GM21529 (cell line): Measurements from ENCODE around the gene PIR.

Source experiments
- ATAC-seq: cut with Tn5 transposase; IDR thresholded peaks from one replicate; pipeline ENCODE4 v1.9.1; 2021; ENCODE audit not compliant: unreplicated experiment

Gene PIR

DNA sequence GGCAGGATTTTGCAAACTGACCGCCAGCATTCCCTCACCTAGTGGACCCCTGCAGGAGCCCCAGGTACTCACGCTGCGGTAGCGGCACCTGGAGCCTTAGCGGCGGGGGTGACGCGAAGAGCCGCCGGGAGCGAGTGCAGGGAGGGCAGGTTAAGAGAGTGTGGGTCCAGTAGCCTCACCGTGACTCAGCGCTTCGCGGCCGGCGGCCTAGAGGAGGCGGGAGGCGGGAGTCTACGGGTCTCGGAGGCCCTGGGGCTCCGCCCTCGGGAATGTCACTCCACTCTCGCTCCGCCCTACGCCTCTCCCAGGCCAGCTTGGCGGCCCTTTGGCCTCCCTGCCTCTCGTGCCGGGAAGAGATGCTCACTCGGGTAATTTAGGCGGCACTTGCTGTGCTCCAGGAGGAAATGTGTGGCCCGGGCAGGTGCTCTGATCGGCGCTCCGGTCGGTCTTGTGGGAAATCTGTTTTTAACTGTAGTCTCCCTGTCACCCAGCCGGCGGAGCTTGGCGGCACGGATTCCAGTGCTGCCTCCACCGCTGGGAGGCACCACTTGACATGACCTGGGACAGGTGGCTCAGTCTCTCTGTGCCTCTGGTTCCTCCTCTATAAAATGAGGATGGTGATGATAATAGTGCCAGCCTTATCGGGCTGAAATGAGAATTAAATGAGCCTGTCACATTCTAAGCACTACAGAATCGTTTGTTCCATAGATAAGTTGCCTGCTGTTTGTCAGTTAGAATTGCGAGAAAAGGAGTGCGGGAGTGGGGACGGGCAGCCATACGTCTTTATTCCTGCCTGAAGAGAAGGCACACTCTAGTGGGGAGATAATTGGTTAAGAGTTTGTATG, at the start of gene PIR:
TSS of gene PIR (minus strand) at position 216 of the 845 bp plus-strand sequence. CDS start 2,076 bp downstream, outside the sequence.
- ATAC-seq = peak; percentile 95

DNA sequence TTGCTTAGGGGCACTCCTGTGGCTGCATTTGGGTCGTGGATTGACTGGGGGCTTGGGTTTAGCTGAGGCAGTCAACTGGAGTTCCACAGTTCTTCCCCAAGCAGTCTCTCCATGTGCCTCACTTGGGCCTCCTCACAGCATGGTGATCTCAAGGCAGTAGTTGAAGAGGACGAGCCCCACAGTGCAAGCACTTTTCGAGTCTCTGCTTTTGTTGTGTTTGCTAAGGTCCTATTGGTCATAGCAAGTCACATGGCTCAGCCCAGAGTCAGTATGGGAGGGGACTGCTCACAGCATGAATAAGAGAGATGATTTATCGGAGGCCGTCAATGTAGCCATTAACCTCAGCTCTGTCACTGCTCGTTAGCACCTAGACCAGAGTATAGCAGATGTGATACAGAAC, 37.2 kb upstream of the PIR start:
- ATAC-seq = no peak

DNA sequence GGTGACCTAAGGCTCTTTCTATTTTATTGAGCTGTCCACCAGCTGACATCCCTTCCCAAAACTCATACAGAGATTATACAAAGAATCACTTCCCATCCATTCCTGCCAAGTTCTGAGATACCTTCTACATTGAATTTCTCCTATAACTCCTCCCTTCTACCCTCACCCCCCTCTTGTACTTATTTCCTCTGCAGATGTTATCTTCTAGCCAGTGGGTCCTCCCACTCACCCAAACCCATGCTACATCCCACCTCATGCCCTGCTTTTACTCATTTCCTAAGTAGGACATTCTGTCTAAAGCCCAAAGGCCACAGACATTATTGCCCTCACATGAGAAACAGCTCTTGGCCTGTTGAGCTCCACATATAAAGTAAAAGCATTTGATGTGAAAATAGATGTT, 36.0 kb upstream of the PIR start:
- no peak for ATAC-seq

DNA sequence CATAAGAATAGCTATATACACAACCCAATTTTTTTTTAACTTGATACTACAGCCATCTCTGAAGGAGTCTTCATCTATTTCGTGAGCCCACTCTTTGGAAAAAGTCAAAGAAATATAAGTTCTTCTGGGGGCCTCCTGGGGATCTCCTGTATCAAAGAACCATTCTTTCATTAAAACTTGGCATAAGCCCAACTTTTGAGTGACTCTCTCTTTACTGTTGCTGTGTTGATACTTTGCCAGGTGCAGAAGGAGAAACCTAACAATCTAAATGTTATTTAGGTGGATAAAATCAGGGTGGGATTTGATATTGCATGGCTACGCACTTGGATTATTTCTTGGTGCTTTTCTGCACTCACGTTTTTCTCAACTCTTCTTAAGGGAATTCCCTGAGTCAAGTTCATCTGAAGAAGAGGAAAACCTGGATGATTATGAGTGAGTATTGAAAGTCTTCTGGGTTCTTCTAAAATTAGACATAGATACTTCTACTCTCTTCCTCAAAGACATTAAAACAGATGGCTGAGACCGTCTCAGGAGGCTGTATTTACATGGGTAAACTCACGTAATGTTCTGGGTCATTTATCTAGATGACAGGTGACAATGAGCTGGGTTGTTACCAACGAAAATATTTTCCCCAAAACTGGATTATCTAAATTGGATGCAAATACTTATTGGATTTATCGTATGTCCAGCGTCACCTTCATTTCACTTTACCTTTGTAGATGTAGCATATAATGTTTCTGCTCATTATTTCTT, 32.7 kb upstream of the PIR start:
- ATAC-seq = no peak

DNA sequence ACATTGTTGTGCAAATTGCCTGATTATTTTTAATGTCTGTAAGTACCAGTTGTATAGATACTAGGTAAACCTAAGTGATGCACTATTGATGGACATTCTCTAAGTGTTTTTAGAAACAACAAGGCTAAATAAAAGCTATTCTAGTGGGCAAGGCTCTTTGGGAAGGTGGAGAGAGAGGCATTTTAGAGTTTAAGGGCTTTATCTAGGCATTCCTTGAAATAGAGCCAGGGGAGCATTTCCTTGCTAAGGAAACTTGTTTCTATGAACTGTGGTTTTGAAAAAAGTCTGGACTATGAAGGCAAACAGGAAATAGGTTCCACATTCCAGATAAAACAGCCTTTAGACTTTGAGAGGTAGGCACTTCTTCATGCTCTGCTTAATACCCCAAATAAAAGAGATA, 31.3 kb upstream of the PIR start:
- no peak for ATAC-seq

DNA sequence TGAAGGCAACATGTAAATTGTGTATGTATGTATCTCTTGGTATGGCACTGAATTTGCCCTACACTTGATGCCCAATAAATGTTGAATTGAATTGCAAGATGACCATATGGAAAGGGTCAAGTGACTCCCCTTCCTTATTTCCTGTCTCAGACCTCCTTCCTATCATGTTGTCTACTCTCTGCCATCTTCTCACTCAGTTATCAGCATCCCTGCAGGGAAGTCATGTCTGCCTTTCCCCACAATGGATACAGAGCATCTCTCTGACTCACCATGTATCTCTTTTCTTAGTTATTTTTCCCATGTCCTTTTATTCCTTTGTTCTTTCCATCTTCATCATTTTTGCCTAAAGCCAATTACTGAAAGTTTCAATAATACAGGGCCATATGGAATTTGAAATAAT, 30.0 kb upstream of the PIR start:
- ATAC-seq = no peak

DNA sequence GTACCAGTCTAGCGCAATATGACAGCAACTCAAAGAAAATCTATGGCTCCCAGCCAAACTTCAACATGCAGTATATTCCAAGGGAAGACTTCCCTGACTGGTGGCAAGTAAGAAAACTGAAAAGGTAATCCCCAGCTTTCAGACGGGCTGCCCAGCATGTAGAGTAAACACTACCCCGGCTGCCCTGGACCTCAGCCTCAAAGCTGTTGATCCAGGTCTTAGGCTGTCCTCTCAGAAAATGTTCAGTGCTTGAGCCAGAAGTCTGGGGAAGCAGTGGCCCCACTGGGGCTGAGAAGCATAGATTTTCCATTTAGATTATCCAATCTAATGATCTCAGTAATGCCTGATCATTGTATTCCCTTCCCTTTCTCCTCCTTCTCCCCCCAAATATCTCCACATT, 29.3 kb upstream of the PIR start:
- no peak for ATAC-seq

DNA sequence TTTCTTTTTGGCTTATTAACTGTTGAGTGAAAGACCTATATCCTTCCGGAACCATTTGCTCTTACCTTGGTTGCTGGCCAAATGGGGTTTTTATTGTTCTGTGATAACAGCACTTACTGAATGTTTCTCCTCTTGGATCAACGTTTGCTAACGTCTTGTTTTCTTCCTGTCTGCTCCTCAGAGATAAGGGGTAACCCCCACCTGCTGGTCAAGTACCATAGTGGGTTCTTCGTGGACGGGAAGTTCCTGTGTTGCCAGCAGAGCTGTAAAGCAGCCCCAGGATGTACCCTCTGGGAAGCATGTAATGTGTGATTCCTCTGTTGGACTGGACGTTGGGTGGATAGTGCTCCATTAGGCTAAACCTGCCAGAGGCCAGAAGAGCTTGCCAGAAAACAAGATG, 22.8 kb upstream of the PIR start:
- ATAC-seq = no peak

DNA sequence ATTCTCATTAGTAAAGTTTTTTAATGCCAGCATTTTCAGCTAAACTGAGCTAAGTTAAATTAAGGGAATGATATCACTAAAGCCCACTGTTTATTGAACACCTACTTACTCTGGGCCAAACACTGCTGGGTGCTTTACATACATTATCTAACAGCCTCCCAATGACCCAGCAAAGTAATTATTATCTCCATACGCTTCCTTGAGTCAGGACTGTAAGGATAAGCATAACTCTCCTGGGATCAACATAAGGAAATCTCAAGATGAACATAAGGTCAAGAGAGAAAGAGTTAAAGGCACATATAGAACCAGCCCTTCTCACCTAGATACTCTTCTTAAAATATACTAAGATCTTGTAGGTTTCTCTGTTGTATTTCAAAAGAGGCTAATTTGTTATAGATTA, 21.1 kb upstream of the PIR start:
- no peak for ATAC-seq

DNA sequence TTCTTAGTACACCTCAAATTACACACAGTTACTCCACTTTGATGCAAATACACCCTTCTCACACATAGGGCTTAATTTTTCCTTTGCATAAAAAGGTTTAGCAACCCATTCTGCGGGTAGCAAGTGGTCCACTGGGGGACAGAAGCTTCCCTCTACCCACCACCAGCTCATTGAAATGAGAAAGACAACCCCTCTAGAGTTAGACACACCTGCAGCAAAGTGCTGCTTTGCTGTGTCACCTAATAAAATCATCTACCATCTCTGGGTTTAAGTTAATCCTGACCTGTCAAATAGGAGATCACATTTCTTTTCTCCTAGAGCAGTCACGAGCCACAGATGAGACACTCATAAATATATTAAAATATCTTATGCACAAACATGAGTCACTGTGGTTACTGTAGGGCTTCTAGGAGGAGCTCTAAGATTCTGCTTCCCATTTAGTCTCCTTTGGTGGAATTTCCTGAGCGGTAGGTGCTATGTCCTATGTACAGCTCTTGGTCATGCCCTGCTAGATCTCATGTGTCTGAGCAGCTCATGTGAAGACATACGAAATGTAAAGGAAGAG, 19.4 kb upstream of the PIR start:
- ATAC-seq = no peak

DNA sequence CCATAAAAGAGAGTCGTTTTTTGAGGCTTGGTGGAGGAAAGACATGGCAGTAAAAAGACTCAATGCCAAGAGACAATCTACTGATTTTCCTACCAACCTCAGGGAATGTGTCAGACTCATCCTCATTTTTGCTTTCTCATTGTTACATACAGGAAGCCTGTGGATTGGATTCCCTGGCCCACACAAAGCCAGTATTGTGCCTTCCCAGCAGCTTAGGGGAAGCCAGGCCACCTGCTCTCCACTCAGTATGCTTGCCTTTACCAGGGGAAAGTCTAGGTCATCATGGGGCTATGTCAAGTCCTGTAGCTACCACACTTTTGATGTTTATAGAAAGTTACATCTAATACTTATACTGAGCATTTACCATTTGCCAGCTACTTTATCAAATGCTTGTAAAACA, 18.4 kb upstream of the PIR start:
- no peak for ATAC-seq

DNA sequence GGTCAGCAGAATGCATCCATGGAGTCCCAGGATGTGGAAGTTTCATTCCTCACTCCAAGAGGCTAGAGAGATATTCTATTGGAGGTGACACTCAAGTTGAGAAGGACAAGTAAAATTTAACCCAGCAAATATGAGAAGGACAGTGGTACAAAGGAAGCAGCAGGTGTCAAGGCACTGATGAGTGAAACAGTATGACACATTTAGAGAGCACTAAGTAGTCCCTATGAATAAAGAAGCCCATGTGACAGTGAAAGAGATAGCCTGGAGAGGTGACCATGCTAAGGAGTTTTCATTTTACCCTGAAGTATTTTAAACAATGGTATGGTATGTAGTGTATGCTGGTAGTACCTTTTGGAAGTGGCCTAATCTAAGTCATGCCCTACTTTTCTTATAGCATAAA, 16.7 kb upstream of the PIR start:
- ATAC-seq = no peak

DNA sequence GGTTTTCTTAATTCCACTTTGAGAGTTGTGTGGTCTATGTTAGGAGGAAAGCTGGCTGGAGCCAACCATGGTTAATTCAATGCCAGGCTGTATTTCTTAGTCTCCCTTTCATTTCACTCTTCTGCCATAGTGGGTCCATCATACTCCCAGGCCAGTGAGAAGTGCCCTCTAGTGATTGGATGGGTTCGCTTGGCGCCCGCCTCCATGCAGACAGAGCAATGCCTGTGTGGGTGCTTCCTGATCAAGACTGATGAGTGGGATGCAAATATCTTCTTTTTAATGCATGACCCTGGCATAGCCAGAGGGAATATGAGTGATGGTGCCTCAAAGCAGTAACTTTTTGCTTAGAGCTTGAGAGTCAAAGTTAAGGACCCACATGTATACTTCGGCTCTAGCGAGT, 13.9 kb upstream of the PIR start:
- ATAC-seq = no peak

DNA sequence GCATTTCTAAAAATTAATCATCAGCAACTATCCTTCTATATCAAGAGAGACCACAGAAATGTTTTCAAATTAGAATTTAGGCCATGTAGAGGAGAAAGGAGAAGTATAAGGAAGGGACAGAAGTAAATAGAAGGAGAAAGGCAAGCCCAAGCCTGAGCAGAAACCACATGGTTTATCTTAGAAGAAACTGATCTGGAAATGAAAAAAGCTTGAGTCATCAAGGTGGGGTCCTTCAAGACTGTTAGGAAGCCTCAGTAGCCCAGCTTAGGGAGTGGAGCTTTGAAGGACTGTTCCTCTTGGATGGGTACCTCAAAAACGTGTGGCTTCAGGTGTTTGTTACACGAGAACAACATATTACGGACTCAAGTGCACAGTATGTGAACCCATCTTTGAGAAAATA, 12.0 kb upstream of the PIR start:
- ATAC-seq = no peak

DNA sequence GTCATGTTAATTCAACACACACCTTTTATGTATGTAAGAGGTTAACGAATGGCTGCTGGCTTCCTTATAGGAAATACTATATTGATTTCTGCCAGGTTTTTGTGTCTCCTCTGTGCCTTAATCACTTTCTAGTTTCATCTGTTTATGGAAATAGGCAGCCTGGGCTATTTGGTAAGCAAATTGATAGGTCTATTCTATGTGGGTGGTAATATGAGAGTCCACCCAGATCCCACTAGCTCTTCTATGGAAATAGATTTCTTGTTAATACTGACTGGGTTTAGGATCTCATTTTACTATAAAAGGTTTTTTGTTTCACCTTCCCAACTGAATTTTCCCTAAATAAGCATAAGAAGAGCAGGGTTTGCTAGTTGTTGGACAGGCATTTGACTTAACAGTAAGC, 11.5 kb upstream of the PIR start:
- ATAC-seq = no peak

DNA sequence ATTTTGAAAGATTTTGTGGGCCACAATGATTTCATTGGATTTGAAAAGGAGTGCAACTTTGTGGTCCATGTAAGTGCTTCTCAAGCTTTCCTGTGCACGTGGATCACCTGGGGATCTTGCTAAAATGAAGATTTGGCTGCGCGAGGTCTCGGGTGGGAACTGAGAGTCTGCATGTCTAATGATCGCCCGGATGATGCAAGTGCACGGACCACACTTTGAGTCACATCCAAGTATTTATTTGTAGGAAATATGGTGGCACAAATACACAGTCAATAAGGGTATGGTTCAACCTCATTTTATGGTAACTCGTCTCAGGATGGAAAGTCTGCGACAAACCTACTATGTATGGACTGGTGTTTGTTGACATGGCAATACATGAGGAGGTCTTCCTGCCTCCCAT, 8.4 kb upstream of the PIR start:
- no peak for ATAC-seq

DNA sequence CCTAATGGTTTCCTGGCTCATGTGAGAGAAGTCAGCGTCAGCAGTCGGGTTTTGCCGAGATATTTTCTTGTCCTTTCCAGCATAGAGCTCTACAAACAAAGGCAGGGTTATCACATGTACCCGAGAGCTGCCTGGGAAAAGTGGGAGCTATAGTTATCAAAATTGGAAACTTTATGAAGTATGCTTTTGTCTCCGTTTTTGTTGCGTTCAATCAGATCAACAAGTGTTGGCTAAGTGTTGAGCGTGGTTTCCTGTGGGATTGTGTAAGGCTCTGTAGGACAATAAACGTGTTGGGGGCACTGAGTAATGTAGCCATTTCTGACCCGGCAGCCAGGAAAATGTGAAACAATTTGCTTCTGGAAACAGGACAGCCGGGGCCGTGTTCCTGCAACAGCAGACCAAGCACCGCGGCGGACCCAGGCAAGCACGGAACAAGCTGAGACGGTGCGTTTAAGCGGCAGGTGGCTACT, 7.4 kb upstream of the PIR start, which contains the start of gene BMX:
TSS of gene BMX (plus strand) at position 311 of the 470 bp plus-strand sequence. CDS start 7,547 bp downstream, outside the sequence.
- ATAC-seq = no peak

DNA sequence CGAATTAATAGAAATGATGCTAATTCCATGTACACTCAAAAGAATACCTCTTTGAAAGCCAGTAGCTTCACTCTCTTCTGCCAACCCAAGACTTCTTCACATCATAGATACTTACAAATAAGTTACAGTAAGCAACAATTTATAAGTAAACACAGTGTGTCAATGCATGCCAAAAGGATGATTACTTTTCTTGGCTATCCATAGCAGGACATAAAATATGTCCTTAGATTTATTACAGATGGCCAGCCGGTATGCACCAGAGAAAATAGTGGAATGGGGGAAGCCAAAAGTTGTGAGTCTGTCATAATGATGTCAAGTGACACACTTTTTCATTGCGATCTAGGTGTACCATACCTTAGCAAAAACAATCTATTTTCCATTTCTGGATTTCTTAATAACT, 6.8 kb upstream of the PIR start:
- no peak for ATAC-seq

DNA sequence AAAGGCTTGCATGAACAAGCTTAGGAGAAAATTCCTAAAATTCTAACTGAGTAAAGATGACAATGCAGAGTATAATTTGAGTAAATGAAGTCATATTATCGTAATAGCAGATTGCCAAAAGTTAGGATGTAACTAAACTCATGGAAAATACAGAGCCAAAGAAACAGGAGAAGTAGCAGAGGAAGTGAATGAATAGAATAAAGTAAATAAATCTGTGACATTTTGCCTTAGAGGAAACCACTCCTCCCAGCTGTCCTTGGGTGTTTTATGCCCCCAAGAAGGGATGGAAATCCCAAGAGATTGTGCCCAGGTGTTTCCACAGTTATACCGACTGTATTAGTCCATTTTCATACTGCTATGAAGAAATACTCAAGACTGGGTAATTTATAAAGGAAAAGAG, 5.6 kb upstream of the PIR start:
- no peak for ATAC-seq

DNA sequence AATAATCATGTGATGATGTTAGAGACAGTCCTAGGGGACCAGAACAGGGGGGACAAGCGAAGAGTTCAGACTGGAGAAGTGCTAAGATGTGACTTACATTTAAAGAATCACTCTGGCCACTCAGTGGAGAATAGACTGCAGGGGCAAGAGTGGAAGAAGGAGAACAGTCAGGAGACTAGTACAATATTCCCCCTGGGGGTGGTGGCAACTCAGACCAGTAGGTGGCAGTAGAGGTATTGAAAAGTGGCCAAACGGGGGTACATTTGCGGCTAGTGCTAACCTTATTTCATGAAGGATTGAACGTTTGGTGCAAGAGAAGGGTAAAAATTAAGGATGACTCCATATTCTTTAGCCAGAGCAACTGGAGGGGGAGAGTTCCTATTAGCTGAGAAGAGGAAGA, 4.7 kb upstream of the PIR start:
- no peak for ATAC-seq

DNA sequence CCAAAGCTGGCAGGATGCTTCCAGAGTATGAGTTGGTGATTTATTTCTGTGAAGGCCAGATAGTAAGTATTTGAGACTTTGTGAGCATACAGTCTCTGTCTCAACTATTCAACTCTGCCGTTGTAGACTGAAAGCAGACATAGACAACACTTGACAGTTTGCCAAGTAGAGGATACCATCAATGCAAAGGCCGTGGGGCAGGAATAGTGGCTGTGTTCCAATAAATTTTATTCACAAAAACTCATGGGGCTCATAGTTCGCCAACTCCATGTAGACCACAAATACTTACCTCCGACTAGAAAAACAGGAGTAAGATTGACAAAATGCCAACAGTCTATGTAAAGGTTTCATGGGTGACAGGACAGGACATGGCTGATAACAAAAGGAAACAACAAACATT, 3.7 kb upstream of the PIR start:
- ATAC-seq = no peak

DNA sequence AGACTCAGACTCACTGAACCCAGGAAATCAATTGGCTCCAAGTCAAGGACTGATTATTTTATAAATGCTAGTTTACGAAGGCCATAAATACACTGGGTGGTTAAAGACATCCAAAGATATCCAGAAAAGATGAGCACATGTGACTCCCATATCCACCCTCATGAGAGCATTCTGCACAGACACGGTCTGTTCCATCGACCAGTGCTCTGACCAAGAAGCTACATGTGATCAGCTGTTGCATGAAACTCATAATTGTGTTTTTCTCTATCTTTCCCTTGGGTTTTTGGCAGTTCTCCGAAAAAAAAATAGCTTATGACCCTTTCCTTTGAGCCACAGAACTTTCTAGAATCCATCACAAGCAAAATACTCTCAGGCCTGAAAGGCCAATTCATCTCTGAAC, 2.7 kb upstream of the PIR start:
- ATAC-seq = no peak
